Osteocyte (in vitro differentiated cells): ENCODE measurements around the gene DNM3. TPM values are rescaled to one million over a fixed set of nuclear protein-coding genes. Genes with fewer than 3 reads are reported as not detected.

ENCODE experiments used
- DNase-seq: peaks from one replicate; pipeline ENCODE4 v3.0.0; 2021; ENCODE audit warnings: mixed read lengths; ENCODE audit not compliant: unreplicated experiment; ENCODE audit errors: extremely low spot score
- H3K27ac Mint-ChIP-seq: one replicate; pipeline ENCODE4 v1.8.0; 2021; ENCODE audit warnings: mild to moderate bottlenecking, mixed read lengths; ENCODE audit not compliant: unreplicated experiment
- H3K27me3 Mint-ChIP-seq: one replicate; pipeline ENCODE4 v1.8.0; 2021; ENCODE audit warnings: mixed read lengths; ENCODE audit not compliant: unreplicated experiment
- H3K36me3 Mint-ChIP-seq: one replicate; pipeline ENCODE4 v1.8.0; 2021; ENCODE audit warnings: mixed read lengths; ENCODE audit not compliant: unreplicated experiment
- H3K4me1 Mint-ChIP-seq: one replicate; pipeline ENCODE4 v1.8.0; 2021; ENCODE audit warnings: mixed read lengths; ENCODE audit not compliant: unreplicated experiment
- H3K4me3 Mint-ChIP-seq: one replicate; pipeline ENCODE4 v1.8.0; 2021; ENCODE audit warnings: mild to moderate bottlenecking, moderate library complexity, mixed read lengths; ENCODE audit not compliant: unreplicated experiment
- H3K9me3 Mint-ChIP-seq: one replicate; pipeline ENCODE4 v1.8.0; 2021; ENCODE audit warnings: mixed read lengths; ENCODE audit not compliant: unreplicated experiment
- total RNA-seq: library from RNA; stranded (reverse); gene quantifications from 2 replicates; pipeline ENCODE4 v1.2.1, GENCODE V29; 2021
- TF ChIP-seq, protein P1 (sequence below): fragments of 200-600 bp; sonication (generic); IDR thresholded peaks from 2 replicates; pipeline ENCODE4 v1.5.0; 2021; ENCODE audit warnings: antibody characterized with exemption, mild to moderate bottlenecking, moderate library complexity

The DNM3 gene
- total RNA-seq, 1 donor from 2014 or later = 3.7 TPM

DNA sequence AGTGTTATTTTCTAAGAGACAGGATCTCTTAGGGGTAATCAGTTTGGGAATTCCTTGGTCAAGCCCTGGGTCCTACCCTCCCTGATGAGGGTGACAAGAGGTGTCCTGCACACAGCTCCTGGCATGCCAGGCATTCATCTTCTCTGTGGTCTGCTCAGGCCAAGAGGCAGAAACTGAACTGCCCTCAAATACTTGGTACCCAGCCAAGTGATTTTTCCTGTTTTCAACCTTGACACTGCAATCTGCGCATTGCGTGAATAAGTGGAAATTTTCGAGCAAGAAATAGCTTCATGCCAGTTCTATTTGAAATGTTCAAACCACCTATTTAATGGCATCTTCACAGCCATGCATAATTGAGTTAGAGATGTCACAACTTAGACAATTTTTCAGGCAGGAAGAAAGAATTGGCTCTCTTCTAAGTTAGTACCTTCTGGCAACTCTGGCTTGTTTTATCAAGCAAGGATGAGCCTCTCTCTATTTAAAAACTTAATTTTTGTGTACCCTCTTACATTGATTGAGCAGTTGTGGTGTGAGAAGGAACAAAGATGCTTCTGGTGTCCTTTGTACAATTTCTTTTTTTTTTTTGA is 27.0 kb downstream of the DNM3 start:
- Mint-ChIP-seq H3K4me3 (no peak overlapping the region), H3K36me3 (no peaks in the 10 kb centered on the region), H3K4me1 (peaks cover 4% of the 10 kb centered on the region), H3K27me3 (peaks cover 35% of the 10 kb centered on the region), H3K9me3 (no peaks in the 10 kb centered on the region), H3K27ac (no peak overlapping the region)
- TF ChIP-seq, protein P1, sequence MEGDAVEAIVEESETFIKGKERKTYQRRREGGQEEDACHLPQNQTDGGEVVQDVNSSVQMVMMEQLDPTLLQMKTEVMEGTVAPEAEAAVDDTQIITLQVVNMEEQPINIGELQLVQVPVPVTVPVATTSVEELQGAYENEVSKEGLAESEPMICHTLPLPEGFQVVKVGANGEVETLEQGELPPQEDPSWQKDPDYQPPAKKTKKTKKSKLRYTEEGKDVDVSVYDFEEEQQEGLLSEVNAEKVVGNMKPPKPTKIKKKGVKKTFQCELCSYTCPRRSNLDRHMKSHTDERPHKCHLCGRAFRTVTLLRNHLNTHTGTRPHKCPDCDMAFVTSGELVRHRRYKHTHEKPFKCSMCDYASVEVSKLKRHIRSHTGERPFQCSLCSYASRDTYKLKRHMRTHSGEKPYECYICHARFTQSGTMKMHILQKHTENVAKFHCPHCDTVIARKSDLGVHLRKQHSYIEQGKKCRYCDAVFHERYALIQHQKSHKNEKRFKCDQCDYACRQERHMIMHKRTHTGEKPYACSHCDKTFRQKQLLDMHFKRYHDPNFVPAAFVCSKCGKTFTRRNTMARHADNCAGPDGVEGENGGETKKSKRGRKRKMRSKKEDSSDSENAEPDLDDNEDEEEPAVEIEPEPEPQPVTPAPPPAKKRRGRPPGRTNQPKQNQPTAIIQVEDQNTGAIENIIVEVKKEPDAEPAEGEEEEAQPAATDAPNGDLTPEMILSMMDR = no peak
- no peak for DNase-seq

DNA sequence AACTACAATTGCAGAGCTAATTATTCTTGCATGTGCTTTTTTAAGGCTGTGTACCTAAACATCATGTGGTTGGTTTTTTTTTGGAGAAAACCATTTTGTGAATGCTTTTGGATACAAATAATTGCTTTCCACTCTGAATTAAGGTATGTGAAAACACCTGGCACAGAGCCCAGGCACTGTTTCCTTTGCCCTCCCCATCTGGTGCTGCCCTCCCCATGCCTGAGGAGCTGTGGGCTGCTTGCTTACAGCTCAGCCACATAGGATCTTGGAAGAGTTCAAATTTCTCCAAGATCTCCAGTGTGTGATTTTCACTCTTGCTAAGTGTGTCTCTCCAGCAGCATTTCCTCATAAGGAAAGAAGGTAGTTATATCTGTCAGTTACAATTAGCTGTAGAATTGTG is 27.8 kb downstream of the DNM3 start:
- Mint-ChIP-seq H3K4me3 (no peak overlapping the region), H3K36me3 (no peaks in the 10 kb centered on the region), H3K27me3 (peaks cover 39% of the 10 kb centered on the region), H3K4me1 (peaks cover 4% of the 10 kb centered on the region), H3K9me3 (no peaks in the 10 kb centered on the region), H3K27ac (no peak overlapping the region)
- DNase-seq = no peak
- TF ChIP-seq, protein P1 = no peak

DNA sequence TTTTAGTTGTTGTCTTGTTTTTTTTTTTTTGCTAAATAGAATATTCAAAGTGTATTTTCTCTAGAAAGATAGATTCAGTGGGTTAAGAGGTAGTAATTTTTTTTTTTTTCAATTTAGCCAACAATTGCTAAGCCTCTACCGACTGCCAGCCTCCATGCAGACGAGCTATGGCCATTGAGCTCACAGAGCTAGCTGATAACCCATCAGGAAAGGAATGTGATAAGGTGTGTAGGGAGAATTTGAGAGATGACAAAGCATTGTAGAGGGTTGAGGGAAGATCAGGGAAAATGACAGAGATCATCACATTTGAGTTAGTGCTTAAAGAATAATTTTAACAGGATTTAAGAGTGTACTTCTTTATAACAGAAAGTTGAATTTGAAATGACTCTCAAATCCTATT is 30.6 kb downstream of the DNM3 start:
- Mint-ChIP-seq H3K36me3 (no peaks in the 10 kb centered on the region), H3K4me1 (peaks cover 4% of the 10 kb centered on the region), H3K27ac (no peak overlapping the region), H3K9me3 (no peaks in the 10 kb centered on the region), H3K4me3 (no peak overlapping the region), H3K27me3 (peaks cover 28% of the 10 kb centered on the region)
- TF ChIP-seq, protein P1 = no peak
- DNase-seq = no peak

DNA sequence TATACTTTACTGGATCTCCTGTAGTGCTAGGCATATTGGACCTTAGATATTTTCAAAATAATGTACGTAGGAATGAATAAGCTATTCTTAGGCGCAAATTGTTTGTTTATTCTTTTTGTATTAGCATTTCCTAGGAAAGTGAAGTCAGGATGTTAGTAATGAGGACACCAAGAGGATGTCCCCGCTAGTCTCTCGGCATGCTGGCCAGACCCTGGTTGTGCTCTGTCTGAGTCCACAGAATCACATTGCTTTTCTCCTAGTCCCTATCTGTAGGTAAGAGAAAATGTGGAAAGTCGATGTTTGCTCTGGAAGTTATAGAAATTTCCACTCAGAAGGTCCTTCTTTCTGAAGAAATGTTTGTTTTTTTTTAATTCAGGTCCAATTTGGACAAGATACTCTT is 31.1 kb downstream of the DNM3 start:
- no peak overlapping the region for H3K27ac Mint-ChIP-seq
- H3K27me3 Mint-ChIP-seq = peaks cover 28% of the 10 kb centered on the region
- H3K4me3 Mint-ChIP-seq = no peak overlapping the region
- DNase-seq = no peak
- H3K4me1 Mint-ChIP-seq = peaks cover 4% of the 10 kb centered on the region
- H3K36me3 Mint-ChIP-seq = no peaks in the 10 kb centered on the region
- H3K9me3 Mint-ChIP-seq = no peaks in the 10 kb centered on the region
- TF ChIP-seq, protein P1 = no peak

DNA sequence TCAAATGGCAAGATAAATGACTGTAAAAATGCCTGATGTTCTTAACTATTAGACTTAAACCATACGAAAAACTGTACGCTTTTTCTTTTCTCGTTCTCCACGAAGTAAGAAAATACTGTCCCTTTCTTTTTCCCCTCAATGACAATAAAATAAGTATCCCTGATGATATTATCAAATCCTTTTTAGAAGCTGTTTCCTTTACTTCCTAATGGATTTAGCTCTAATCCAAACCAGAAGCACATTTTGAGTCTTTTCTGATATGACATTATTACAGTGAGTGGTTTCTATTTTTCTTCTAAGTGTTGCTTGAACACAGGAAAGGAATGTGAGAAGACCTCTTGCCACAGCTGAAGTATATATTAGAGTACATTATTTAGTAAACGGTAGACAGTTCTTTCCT is 32.4 kb downstream of the DNM3 start:
- TF ChIP-seq, protein P1 = no peak
- Mint-ChIP-seq H3K27me3 (peaks cover 28% of the 10 kb centered on the region), H3K4me1 (peaks cover 4% of the 10 kb centered on the region), H3K36me3 (no peaks in the 10 kb centered on the region), H3K27ac (no peak overlapping the region), H3K9me3 (no peaks in the 10 kb centered on the region), H3K4me3 (no peak overlapping the region)
- DNase-seq = no peak
